GM21723 (cell line): ENCODE data around the gene ZNF804B.

Source experiments
- ATAC-seq: cut with Tn5 transposase; IDR thresholded peaks from one replicate; pipeline ENCODE4 v1.9.1; 2021; ENCODE audit warnings: mild to moderate bottlenecking, moderate library complexity; ENCODE audit not compliant: unreplicated experiment

Gene ZNF804B

GRCh38 chr7:89247207-89247606, 487.7 kb downstream of the ZNF804B start:
- ATAC-seq: no peak

GRCh38 chr7:89259085-89259484, 499.6 kb downstream of the ZNF804B start:
- no peak for ATAC-seq

- no peak for ATAC-seq
These were observed 504.6 kb downstream of the ZNF804B start for GRCh38 chr7:89264126-89264525.

GRCh38 chr7:89265631-89266030, 506.1 kb downstream of the ZNF804B start:
- ATAC-seq: no peak

GRCh38 chr7:89283302-89283701, 523.8 kb downstream of the ZNF804B start:
- ATAC-seq: no peak

- no peak for ATAC-seq
These were observed 549.0 kb downstream of the ZNF804B start for GRCh38 chr7:89308535-89308934.

GRCh38 chr7:89311886-89312285, 552.4 kb downstream of the ZNF804B start:
- ATAC-seq: no peak

- no peak for ATAC-seq
These were observed 553.1 kb downstream of the ZNF804B start for GRCh38 chr7:89312551-89312950.

- no peak for ATAC-seq
These were observed 557.2 kb downstream of the ZNF804B start for GRCh38 chr7:89316584-89317251.

GRCh38 chr7:89332026-89332425, 572.5 kb downstream of the ZNF804B start:
- no peak for ATAC-seq

GRCh38 chr7:89334797-89335196, 575.3 kb downstream of the ZNF804B start:
- no peak for ATAC-seq

GRCh38 chr7:89335490-89335889, 576.0 kb downstream of the ZNF804B start:
- ATAC-seq: no peak

- no peak for ATAC-seq
These were observed 576.6 kb downstream of the ZNF804B start for GRCh38 chr7:89336121-89336520.

- no peak for ATAC-seq
These were observed 580.2 kb downstream of the ZNF804B start for GRCh38 chr7:89339748-89340147.

GRCh38 chr7:89357121-89357520, 597.6 kb downstream of the ZNF804B start:
- ATAC-seq: no peak

GRCh38 chr7:89377219-89377618, 617.7 kb downstream of the ZNF804B start:
- ATAC-seq: no peak

- ATAC-seq: no peak
These were observed 625.9 kb downstream of the ZNF804B start for GRCh38 chr7:89385411-89385810.
